ENCODE data around the gene RELCH. TPM values are rescaled to one million over a fixed set of nuclear protein-coding genes. Genes with fewer than 3 reads are reported as not detected.

The RELCH gene
- total and polyA plus RNA-seq, 2 experiments from 2014 or later = 8.6 to 38.6 TPM

GRCh38 chr18:62258616-62259015 is 71.6 kb downstream of the RELCH start:
- in situ Hi-C loops (cut with MboI) = no loop called here
- H3K79me2 ChIP-seq (ENCODE audit: insufficient read depth) = no peaks in the 10 kb centered on the region
- no peak overlapping the region for H2AFZ ChIP-seq
- no peak overlapping the region for H3K27ac ChIP-seq
- H3K36me3 ChIP-seq (ENCODE audit: low read depth) = peaks cover 44% of the 10 kb centered on the region
- no peak for TF ChIP-seq EZH2phosphoT487 (IDR thresholded peaks at IDR 0.05; ENCODE audit: insufficient read depth, low read depth)
- no peak for TF ChIP-seq EZH2 (IDR thresholded peaks at IDR 0.05; ENCODE audit: insufficient read depth, poor library complexity, severe bottlenecking)
- no peak for DNase-seq
- H3K27me3 ChIP-seq (replicated peaks; ENCODE audit: insufficient read depth) = no peaks in the 10 kb centered on the region
- no peaks in the 10 kb centered on the region for H4K20me1 ChIP-seq (ENCODE audit: insufficient read depth)
- no peaks in the 10 kb centered on the region for H3K9me3 ChIP-seq (ENCODE audit: low read depth)
- H3K9me2 ChIP-seq (ENCODE audit: insufficient read depth) = no peaks in the 10 kb centered on the region
- no peak overlapping the region for H3K4me2 ChIP-seq (ENCODE audit: unreplicated experiment)
- H3K4me3 ChIP-seq = no peak overlapping the region
- H3F3A ChIP-seq (ENCODE audit: insufficient read depth) = no peaks in the 10 kb centered on the region
- no peak overlapping the region for H3K9ac ChIP-seq
- no peaks in the 10 kb centered on the region for H3K4me1 ChIP-seq (ENCODE audit: insufficient read depth)

- H3K9me3 ChIP-seq (ENCODE audit: low read depth) = no peaks in the 10 kb centered on the region
- DNase-seq = no peak
- WGBS, 2 experiments (ENCODE audit: low coverage in 1 of 2, low lambda C conversion rate in 2 of 2, missing lambda C conversion rate in 2 of 2) = 75 to 77% methylated on average over 2 of the region's 2 CpGs
- H3K9me2 ChIP-seq (ENCODE audit: insufficient read depth) = no peaks in the 10 kb centered on the region
- H3K4me2 ChIP-seq (ENCODE audit: unreplicated experiment) = no peak overlapping the region
- no peaks in the 10 kb centered on the region for H3K79me2 ChIP-seq (ENCODE audit: insufficient read depth)
- no peak overlapping the region for H2AFZ ChIP-seq
- TF ChIP-seq EZH2phosphoT487 (IDR thresholded peaks at IDR 0.05; ENCODE audit: insufficient read depth, low read depth) = no peak
- no peak for TF ChIP-seq EZH2 (IDR thresholded peaks at IDR 0.05; ENCODE audit: insufficient read depth, poor library complexity, severe bottlenecking)
- no peaks in the 10 kb centered on the region for H4K20me1 ChIP-seq (ENCODE audit: insufficient read depth)
- H3K4me1 ChIP-seq (ENCODE audit: insufficient read depth) = no peaks in the 10 kb centered on the region
- H3K36me3 ChIP-seq (ENCODE audit: low read depth) = peaks cover 54% of the 10 kb centered on the region
- H3K9ac ChIP-seq = no peak overlapping the region
- in situ Hi-C loops (cut with MboI) = no loop called here
- H3K27me3 ChIP-seq (replicated peaks; ENCODE audit: insufficient read depth) = no peaks in the 10 kb centered on the region
- no peak overlapping the region for H3K4me3 ChIP-seq
- H3F3A ChIP-seq (ENCODE audit: insufficient read depth) = no peaks in the 10 kb centered on the region
- no peak overlapping the region for H3K27ac ChIP-seq
These were observed 75.0 kb downstream of the RELCH start for GRCh38 chr18:62262061-62262460.

GRCh38 chr18:62264984-62265383 is 77.9 kb downstream of the RELCH start:
- no peaks in the 10 kb centered on the region for H3K9me3 ChIP-seq (ENCODE audit: low read depth)
- H4K20me1 ChIP-seq (ENCODE audit: insufficient read depth) = no peaks in the 10 kb centered on the region
- H3K4me1 ChIP-seq (ENCODE audit: insufficient read depth) = no peaks in the 10 kb centered on the region
- no peaks in the 10 kb centered on the region for H3K9me2 ChIP-seq (ENCODE audit: insufficient read depth)
- DNase-seq = no peak
- H2AFZ ChIP-seq = no peak overlapping the region
- peaks cover 48% of the 10 kb centered on the region for H3K36me3 ChIP-seq (ENCODE audit: low read depth)
- H3K9ac ChIP-seq = no peak overlapping the region
- no peak overlapping the region for H3K4me2 ChIP-seq (ENCODE audit: unreplicated experiment)
- TF ChIP-seq EZH2 (IDR thresholded peaks at IDR 0.05; ENCODE audit: insufficient read depth, poor library complexity, severe bottlenecking) (no peak), EZH2phosphoT487 (IDR thresholded peaks at IDR 0.05; ENCODE audit: insufficient read depth, low read depth) (no peak)
- 95 to 100% methylated on average over 2 of the region's 2 CpGs for WGBS, 2 experiments (ENCODE audit: low coverage in 1 of 2, low lambda C conversion rate in 2 of 2, missing lambda C conversion rate in 2 of 2)
- in situ Hi-C loops (cut with MboI) = no loop called here
- no peaks in the 10 kb centered on the region for H3K79me2 ChIP-seq (ENCODE audit: insufficient read depth)
- no peak overlapping the region for H3K4me3 ChIP-seq
- H3K27ac ChIP-seq = no peak overlapping the region
- H3F3A ChIP-seq (ENCODE audit: insufficient read depth) = no peaks in the 10 kb centered on the region
- no peaks in the 10 kb centered on the region for H3K27me3 ChIP-seq (replicated peaks; ENCODE audit: insufficient read depth)

- in situ Hi-C loops (cut with MboI) = no loop called here
- H4K20me1 ChIP-seq (ENCODE audit: insufficient read depth) = no peaks in the 10 kb centered on the region
- TF ChIP-seq EZH2 (IDR thresholded peaks at IDR 0.05; ENCODE audit: insufficient read depth, poor library complexity, severe bottlenecking) = no peak
- TF ChIP-seq EZH2phosphoT487 (IDR thresholded peaks at IDR 0.05; ENCODE audit: insufficient read depth, low read depth) = no peak
- H3K9me3 ChIP-seq (ENCODE audit: low read depth) = no peaks in the 10 kb centered on the region
- no peaks in the 10 kb centered on the region for H3K27me3 ChIP-seq (replicated peaks; ENCODE audit: insufficient read depth)
- H3K9ac ChIP-seq = no peak overlapping the region
- no peak for DNase-seq
- no peak overlapping the region for H3K4me2 ChIP-seq (ENCODE audit: unreplicated experiment)
- peaks cover 24% of the 10 kb centered on the region for H3K4me1 ChIP-seq (ENCODE audit: insufficient read depth)
- H3K36me3 ChIP-seq (ENCODE audit: low read depth) = no peaks in the 10 kb centered on the region
- no peaks in the 10 kb centered on the region for H3K79me2 ChIP-seq (ENCODE audit: insufficient read depth)
- WGBS, 2 experiments (ENCODE audit: low coverage in 1 of 2, low lambda C conversion rate in 2 of 2, missing lambda C conversion rate in 2 of 2) = 79 to 95% methylated on average over 1 of the region's 1 CpG
- H3K9me2 ChIP-seq (ENCODE audit: insufficient read depth) = no peaks in the 10 kb centered on the region
- no peak overlapping the region for H3K27ac ChIP-seq
- no peak overlapping the region for H2AFZ ChIP-seq
- peaks cover 21% of the 10 kb centered on the region for H3F3A ChIP-seq (ENCODE audit: insufficient read depth)
- no peak overlapping the region for H3K4me3 ChIP-seq
These were observed 90.0 kb downstream of the RELCH start for GRCh38 chr18:62277045-62277444.

- WGBS, 2 experiments (ENCODE audit: low coverage in 1 of 2, low lambda C conversion rate in 2 of 2, missing lambda C conversion rate in 2 of 2) = 76 to 89% methylated on average over 5 of the region's 5 CpGs
- H3K9me2 ChIP-seq (ENCODE audit: insufficient read depth) = no peaks in the 10 kb centered on the region
- in situ Hi-C loops (cut with MboI) = no loop called here
These were observed 92.5 kb downstream of the RELCH start for GRCh38 chr18:62279561-62279960.

More at GRCh38 chr18:62279561-62279960, 92.5 kb downstream of the RELCH start:
- H3F3A ChIP-seq (ENCODE audit: insufficient read depth) = peaks cover 44% of the 10 kb centered on the region
- H3K36me3 ChIP-seq (ENCODE audit: low read depth) = no peaks in the 10 kb centered on the region
- no peak for TF ChIP-seq EZH2 (IDR thresholded peaks at IDR 0.05; ENCODE audit: insufficient read depth, poor library complexity, severe bottlenecking)
- no peak for TF ChIP-seq EZH2phosphoT487 (IDR thresholded peaks at IDR 0.05; ENCODE audit: insufficient read depth, low read depth)
- H3K4me3 ChIP-seq = no peak overlapping the region
- H3K4me1 ChIP-seq (ENCODE audit: insufficient read depth) = peaks cover 36% of the 10 kb centered on the region
- H2AFZ ChIP-seq = no peak overlapping the region
- no peaks in the 10 kb centered on the region for H3K79me2 ChIP-seq (ENCODE audit: insufficient read depth)
- H3K27me3 ChIP-seq (replicated peaks; ENCODE audit: insufficient read depth) = no peaks in the 10 kb centered on the region
- no peaks in the 10 kb centered on the region for H3K9me3 ChIP-seq (ENCODE audit: low read depth)
- no peak overlapping the region for H3K9ac ChIP-seq
- no peaks in the 10 kb centered on the region for H4K20me1 ChIP-seq (ENCODE audit: insufficient read depth)
- DNase-seq = no peak
- no peak overlapping the region for H3K27ac ChIP-seq
- no peak overlapping the region for H3K4me2 ChIP-seq (ENCODE audit: unreplicated experiment)
